PC-9 (cell line): ENCODE data around the gene CHST11. TPM values are rescaled to one million over a fixed set of nuclear protein-coding genes. Genes with fewer than 3 reads are reported as not detected.

Source experiments
- BruUV-seq: library from RNA; stranded (reverse); fragments of 400-500 nt; replicated peaks from 2 replicates; lab custom pipeline; 2021; lab: Mats Ljungman, UMichigan
- CTCF ChIA-PET: fragments of 300-600 bp; sonication (Branson Sonifier 250); formaldehyde crosslinking; loops from one replicate; lab custom pipeline; 2022; ENCODE audit warnings: antibody characterized with exemption; lab: Charles Lee
- POLR2A ChIA-PET: fragments of 300-600 bp; sonication (Branson Sonifier 250); formaldehyde crosslinking; loops from one replicate; lab custom pipeline; 2022; ENCODE audit warnings: antibody characterized with exemption; ENCODE audit not compliant: unreplicated experiment; lab: Charles Lee
- DNase-seq, 2 experiments: peaks; one replicate each; pipeline versions ENCODE4 v3.0.0 to v3.0.0-alpha.2; 2015 to 2022; ENCODE audit warnings: mixed read lengths in 1 of 2
- H2AFZ ChIP-seq: fragments of 200-600 bp; sonication (generic); 2 replicates; pipeline ENCODE4 v1.8.1; 2017; ENCODE audit warnings: antibody characterized with exemption
- H3F3A ChIP-seq: fragments of 200-600 bp; sonication (generic); 2 replicates; pipeline ENCODE4 v1.8.1; 2017; ENCODE audit warnings: antibody characterized with exemption, mild to moderate bottlenecking, low read depth; ENCODE audit not compliant: insufficient read depth
- H3K27ac ChIP-seq: fragments of 200-600 bp; sonication (generic); 2 replicates; pipeline ENCODE4 v1.6.1; 2016; ENCODE audit warnings: mixed run types
- H3K27me3 ChIP-seq: fragments of 200-600 bp; sonication (generic); 2 replicates; pipeline ENCODE4 v1.6.1; 2016; ENCODE audit warnings: low read depth, mixed run types; ENCODE audit not compliant: insufficient read depth
- H3K36me3 ChIP-seq: fragments of 200-600 bp; sonication (generic); 2 replicates; pipeline ENCODE4 v1.6.1; 2016; ENCODE audit warnings: low read depth, mixed run types
- H3K4me1 ChIP-seq: fragments of 200-600 bp; sonication (generic); replicated peaks from 2 replicates; pipeline ENCODE4 v1.6.1; 2016; ENCODE audit warnings: mixed run types; ENCODE audit not compliant: insufficient read depth
- H3K4me2 ChIP-seq: fragments of 200-600 bp; sonication (generic); 2 replicates; pipeline ENCODE4 v1.6.1; 2017; ENCODE audit warnings: mixed run types
- H3K4me3 ChIP-seq: fragments of 200-600 bp; sonication (generic); 2 replicates; pipeline ENCODE4 v1.6.1; 2016; ENCODE audit warnings: mixed run types
- H3K79me2 ChIP-seq: fragments of 200-600 bp; sonication (generic); 2 replicates; pipeline ENCODE4 v1.6.1; 2017; ENCODE audit warnings: low read depth, mixed run types
- H3K9me2 ChIP-seq: fragments of 200-600 bp; sonication (generic); 2 replicates; pipeline ENCODE4 v1.8.1; 2017; ENCODE audit warnings: mild to moderate bottlenecking; ENCODE audit not compliant: insufficient read depth
- H3K9me3 ChIP-seq: fragments of 200-600 bp; sonication (generic); 2 replicates; pipeline ENCODE4 v1.8.1; 2016; ENCODE audit warnings: low read depth; ENCODE audit not compliant: insufficient read depth
- H4K20me1 ChIP-seq: fragments of 200-600 bp; sonication (generic); 2 replicates; pipeline ENCODE4 v1.8.1; 2017; ENCODE audit not compliant: insufficient read depth
- EZH2 ChIP-seq: fragments of 200-600 bp; sonication (generic); IDR thresholded peaks from 2 replicates; pipeline ENCODE4 v1.8.0; 2017; ENCODE audit warnings: antibody characterized with exemption, low read depth
- intact Hi-C: fragments of 100-400 bp; cut with micrococcal nuclease; formaldehyde crosslinking; loops from one replicate; pipeline ENCODE4 v1.10.0; 2022; ENCODE audit not compliant: unreplicated experiment
- total RNA-seq: library from RNA; stranded (reverse); gene quantifications from 2 replicates; pipeline ENCODE4 v1.2.3, GENCODE V29; 2021
- TF ChIP-seq, protein P1 (sequence below): fragments of 200-600 bp; sonication (generic); conservative IDR thresholded peaks from 2 replicates; pipeline ENCODE4 v1.6.1; 2017; ENCODE audit warnings: mixed run types, antibody characterized with exemption, mild to moderate bottlenecking, moderate library complexity

Gene CHST11
- total RNA-seq, 1 experiment from 2014 or later, result 39.9 TPM

DNA sequence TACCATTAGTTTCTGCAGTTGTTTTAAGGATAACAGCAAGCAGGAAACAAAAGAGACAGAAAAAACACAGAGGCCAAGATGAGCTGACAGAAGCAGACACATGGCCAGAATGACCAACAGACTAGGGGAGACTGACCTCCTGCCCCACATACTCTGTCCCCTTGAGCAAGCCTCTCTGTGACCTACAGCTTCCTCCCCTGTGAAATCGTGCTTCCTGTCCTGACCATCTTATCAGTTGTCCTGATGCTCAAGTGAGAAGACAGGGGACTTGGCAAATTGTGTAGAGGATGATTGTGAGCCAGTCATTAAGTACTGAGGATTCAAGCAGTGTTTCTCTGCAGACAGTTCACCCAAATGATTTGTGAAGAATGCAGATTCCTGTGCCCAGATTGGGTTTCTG lies 272.3 kb downstream of the CHST11 start:
- no peaks in the 10 kb centered on the region for H3K9me2 ChIP-seq
- CTCF ChIA-PET, result no interaction called here
- H3K79me2 ChIP-seq, result peaks cover 65% of the 10 kb centered on the region
- no peak overlapping the region for H3K4me3 ChIP-seq
- no peak for DNase-seq
- BruUV-seq, result no TSS peak
- no peaks in the 10 kb centered on the region for H3K4me1 ChIP-seq
- no peak overlapping the region for H3K27ac ChIP-seq
- no peak for TF ChIP-seq EZH2
- TF ChIP-seq, protein P1, sequence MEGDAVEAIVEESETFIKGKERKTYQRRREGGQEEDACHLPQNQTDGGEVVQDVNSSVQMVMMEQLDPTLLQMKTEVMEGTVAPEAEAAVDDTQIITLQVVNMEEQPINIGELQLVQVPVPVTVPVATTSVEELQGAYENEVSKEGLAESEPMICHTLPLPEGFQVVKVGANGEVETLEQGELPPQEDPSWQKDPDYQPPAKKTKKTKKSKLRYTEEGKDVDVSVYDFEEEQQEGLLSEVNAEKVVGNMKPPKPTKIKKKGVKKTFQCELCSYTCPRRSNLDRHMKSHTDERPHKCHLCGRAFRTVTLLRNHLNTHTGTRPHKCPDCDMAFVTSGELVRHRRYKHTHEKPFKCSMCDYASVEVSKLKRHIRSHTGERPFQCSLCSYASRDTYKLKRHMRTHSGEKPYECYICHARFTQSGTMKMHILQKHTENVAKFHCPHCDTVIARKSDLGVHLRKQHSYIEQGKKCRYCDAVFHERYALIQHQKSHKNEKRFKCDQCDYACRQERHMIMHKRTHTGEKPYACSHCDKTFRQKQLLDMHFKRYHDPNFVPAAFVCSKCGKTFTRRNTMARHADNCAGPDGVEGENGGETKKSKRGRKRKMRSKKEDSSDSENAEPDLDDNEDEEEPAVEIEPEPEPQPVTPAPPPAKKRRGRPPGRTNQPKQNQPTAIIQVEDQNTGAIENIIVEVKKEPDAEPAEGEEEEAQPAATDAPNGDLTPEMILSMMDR, result no peak
- no peaks in the 10 kb centered on the region for H3K27me3 ChIP-seq
- H3F3A ChIP-seq, result peaks cover 23% of the 10 kb centered on the region; the same call in 1 of the 2 replicates
- H3K4me2 ChIP-seq, result no peak overlapping the region
- peaks cover 8% of the 10 kb centered on the region; the same call in 1 of the 2 replicates for H4K20me1 ChIP-seq
- POLR2A ChIA-PET, result no interaction called here
- H2AFZ ChIP-seq, result no peak overlapping the region
- intact Hi-C loops, result no loop called here
- H3K9me3 ChIP-seq, result no peaks in the 10 kb centered on the region
- no peaks in the 10 kb centered on the region; the same call in 1 of the 2 replicates for H3K36me3 ChIP-seq

DNA sequence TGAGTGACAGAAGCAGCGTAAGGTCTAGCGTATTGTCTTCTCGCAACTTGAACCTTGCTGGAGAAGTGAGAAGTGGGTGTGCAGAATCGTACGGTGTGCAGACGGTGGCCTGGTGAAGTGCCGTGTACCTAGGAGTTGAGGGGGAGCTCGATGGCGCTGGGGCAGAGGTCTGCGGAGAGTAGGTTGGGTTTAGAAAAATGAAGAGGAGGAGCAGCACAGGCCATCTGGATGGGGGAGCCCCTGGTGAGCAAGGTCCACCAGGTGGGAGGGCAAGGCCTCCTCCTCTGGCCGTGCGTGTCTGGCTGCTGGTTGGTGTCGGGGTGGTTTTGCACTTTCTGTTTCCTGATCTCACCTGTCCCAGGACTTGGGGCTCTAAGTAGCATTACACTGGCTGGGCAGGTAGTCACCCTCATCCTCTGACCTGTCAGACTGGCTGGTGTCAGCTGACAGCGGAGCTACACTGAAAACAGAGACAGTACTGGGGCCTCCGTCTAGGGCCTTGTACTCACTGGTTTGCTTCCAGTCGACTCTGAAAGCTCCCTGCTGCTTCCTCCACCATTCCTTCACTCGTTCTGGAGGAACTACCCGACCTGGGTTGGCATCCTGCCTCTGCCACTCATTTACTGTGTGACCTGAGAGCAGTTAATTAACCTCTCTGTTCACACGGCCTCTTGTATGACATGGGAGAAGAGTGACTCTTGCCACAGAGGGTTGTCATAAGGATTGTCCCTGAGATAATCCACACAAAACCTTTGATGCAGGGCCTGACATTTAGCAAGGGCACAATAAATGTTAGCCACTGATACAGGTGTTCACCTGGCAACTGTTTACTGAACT lies 273.1 kb downstream of the CHST11 start:
- H4K20me1 ChIP-seq, result peaks cover 14% of the 10 kb centered on the region
- intact Hi-C loops, result no loop called here
- no peak overlapping the region for H2AFZ ChIP-seq
- H3K36me3 ChIP-seq, result no peaks in the 10 kb centered on the region; the same call in 1 of the 2 replicates
- ChIA-PET CTCF (no interaction called here), POLR2A (no interaction called here)
- peaks cover 63% of the 10 kb centered on the region for H3K79me2 ChIP-seq
- no peaks in the 10 kb centered on the region; the same call in 1 of the 2 replicates for H3K4me1 ChIP-seq
- no peaks in the 10 kb centered on the region for H3K27me3 ChIP-seq
- no peak overlapping the region for H3K4me2 ChIP-seq
- no peak overlapping the region for H3K4me3 ChIP-seq
- H3K9me2 ChIP-seq, result no peaks in the 10 kb centered on the region
- peaks cover 23% of the 10 kb centered on the region; the same call in 1 of the 2 replicates for H3F3A ChIP-seq
- no peak for DNase-seq
- no peaks in the 10 kb centered on the region for H3K9me3 ChIP-seq
- TF ChIP-seq, protein P1, result no peak
- TF ChIP-seq EZH2, result no peak
- no TSS peak for BruUV-seq
- no peak overlapping the region for H3K27ac ChIP-seq

DNA sequence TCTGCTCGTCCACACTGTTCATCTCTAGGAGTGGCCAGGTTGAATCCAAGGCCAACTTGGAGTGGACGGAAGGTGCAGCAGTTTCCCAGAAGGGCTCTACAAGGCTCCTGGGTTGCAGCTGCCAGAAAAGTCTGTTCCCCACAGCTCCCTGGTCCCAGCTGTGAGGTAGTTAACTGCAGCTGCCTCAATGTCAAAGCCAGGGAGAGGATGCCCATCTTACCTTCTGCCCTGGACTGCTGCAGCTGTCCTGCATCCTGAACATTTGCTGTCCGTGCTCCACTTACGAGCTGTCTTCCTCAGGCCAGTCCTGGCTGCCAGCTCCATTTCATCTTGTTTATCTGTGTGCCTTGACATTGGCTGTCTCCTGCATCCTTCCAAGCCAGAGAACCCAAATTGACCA lies 274.0 kb downstream of the CHST11 start:
- Histone ChIP-seq H3K4me1 (no peaks in the 10 kb centered on the region; the same call in 1 of the 2 replicates), H3K36me3 (no peaks in the 10 kb centered on the region; the same call in 1 of the 2 replicates), H3K27ac (no peak overlapping the region), H3K9me2 (no peaks in the 10 kb centered on the region), H3K79me2 (peaks cover 54% of the 10 kb centered on the region), H3K4me2 (no peak overlapping the region), H3K27me3 (no peaks in the 10 kb centered on the region), H3F3A (peaks cover 20% of the 10 kb centered on the region; the same call in 1 of the 2 replicates), H2AFZ (no peak overlapping the region), H3K4me3 (no peak overlapping the region), H3K9me3 (no peaks in the 10 kb centered on the region), H4K20me1 (peaks cover 14% of the 10 kb centered on the region)
- ChIA-PET POLR2A (no interaction called here), CTCF (no interaction called here)
- DNase-seq, result no peak
- no TSS peak for BruUV-seq
- intact Hi-C loops, result no loop called here
- no peak for TF ChIP-seq EZH2
- TF ChIP-seq, protein P1, result no peak
